ENCODE data around the gene OAS3. TPM values are rescaled to one million over a fixed set of nuclear protein-coding genes. Genes with fewer than 3 reads are reported as not detected.

Gene OAS3
- total RNA-seq, 1 donor from 2014 or later = 24.4 TPM

- no peak for DNase-seq (ENCODE audit: low read depth)
- peak; percentile 98 for TF ChIP-seq CTCF (conservative IDR thresholded peaks at IDR 0.05; ENCODE audit: low read depth, low read length)
These were observed 54.5 kb downstream of the OAS3 start for GRCh38 chr12:112992541-112993398.

GRCh38 chr12:112995008-112995407 lies 56.7 kb downstream of the OAS3 start:
- TF ChIP-seq CTCF (conservative IDR thresholded peaks at IDR 0.05; ENCODE audit: low read depth, low read length) = no peak
- no peak overlapping the region for H3K4me3 ChIP-seq (ENCODE audit: low read depth, low read length)
- no peak for DNase-seq (ENCODE audit: low read depth)

More at GRCh38 chr12:112992541-112993398, 54.5 kb downstream of the OAS3 start:
- H3K4me3 ChIP-seq (ENCODE audit: low read depth, low read length) = no peak overlapping the region

- DNase-seq (ENCODE audit: low read depth) = no peak
- no peak for TF ChIP-seq CTCF (conservative IDR thresholded peaks at IDR 0.05; ENCODE audit: low read depth, low read length)
- H3K4me3 ChIP-seq (ENCODE audit: low read depth, low read length) = no peak overlapping the region
These were observed 58.2 kb downstream of the OAS3 start for GRCh38 chr12:112996501-112996900.

- no peak overlapping the region for H3K4me3 ChIP-seq (ENCODE audit: low read depth, low read length)
- no peak for TF ChIP-seq CTCF (conservative IDR thresholded peaks at IDR 0.05; ENCODE audit: low read depth, low read length)
- DNase-seq (ENCODE audit: low read depth) = no peak
These were observed 59.2 kb downstream of the OAS3 start for GRCh38 chr12:112997506-112997905.

GRCh38 chr12:112998987-112999767 lies 60.9 kb downstream of the OAS3 start:
- no peak for TF ChIP-seq CTCF (conservative IDR thresholded peaks at IDR 0.05; ENCODE audit: low read depth, low read length)
- DNase-seq (ENCODE audit: low read depth) = no peak
- H3K4me3 ChIP-seq (ENCODE audit: low read depth, low read length) = no peak overlapping the region

GRCh38 chr12:113000433-113000832 lies 62.2 kb downstream of the OAS3 start:
- H3K4me3 ChIP-seq (ENCODE audit: low read depth, low read length) = no peak overlapping the region
- no peak for TF ChIP-seq CTCF (conservative IDR thresholded peaks at IDR 0.05; ENCODE audit: low read depth, low read length)
- no peak for DNase-seq (ENCODE audit: low read depth)

Measured in epithelial cell of proximal tubule (primary cell).